Uterus (tissue), 4 donors: ENCODE results near the gene PRTFDC1. TPM values are rescaled to one million over a fixed set of nuclear protein-coding genes. Genes with fewer than 3 reads are reported as not detected.
A peak's percentile ranks its signal among the peaks of the same experiment; 100 is the strongest.

Source experiments
- DNase-seq, 2 donors: peaks; one replicate each; pipeline ENCODE4 v3.0.0-alpha.2; 2019 to 2020
- H3K27ac ChIP-seq, 2 donors: fragments of 200-600 bp; sonication (generic); 1 replicate in 1 of 2; 2 replicates in 1 of 2; pipeline ENCODE4 v1.5.1; 2016 to 2018
- H3K27me3 ChIP-seq, 2 donors: fragments of 200-600 bp; sonication (generic); one replicate each; pipeline ENCODE4 v1.5.1; 2018 to 2019; ENCODE audit warnings: control low read depth in 1 of 2
- H3K36me3 ChIP-seq, 2 donors: fragments of 200-600 bp; sonication (generic); one replicate each; pipeline ENCODE4 v1.5.1; 2019; ENCODE audit warnings: control low read depth in 1 of 2
- H3K4me1 ChIP-seq, 2 donors: fragments of 200-600 bp; sonication (generic); one replicate each; pipeline ENCODE4 v1.5.1; 2018 to 2019; ENCODE audit warnings: control low read depth in 1 of 2
- H3K4me3 ChIP-seq, 2 donors: fragments of 200-600 bp; sonication (generic); 1 replicate in 1 of 2; 2 replicates in 1 of 2; pipeline ENCODE4 v1.5.1; 2018 to 2019; ENCODE audit warnings: mild to moderate bottlenecking in 1 of 2
- H3K9me3 ChIP-seq, 2 donors: fragments of 200-600 bp; sonication (generic); one replicate each; pipeline ENCODE4 v1.5.1; 2019; ENCODE audit warnings: control low read depth in 1 of 2
- CTCF ChIP-seq, 4 experiments: fragments of 200-600 bp in 2 of 4; fragments of 450-650 bp in 2 of 4; sonication (generic) in 2 of 4; IDR thresholded peaks; one replicate each; pipeline ENCODE4 v1.5.1; 2016 to 2019; ENCODE audit warnings: antibody characterized with exemption in 4 of 4, mild to moderate bottlenecking in 2 of 4, moderate library complexity in 1 of 4
- POLR2A ChIP-seq, 2 donors: fragments of 450-650 bp; IDR thresholded peaks; one replicate each; pipeline ENCODE4 v1.6.1; 2016; ENCODE audit warnings: antibody characterized with exemption in 2 of 2, mild to moderate bottlenecking in 1 of 2, moderate library complexity in 1 of 2
- intact Hi-C: fragments of 100-400 bp; cut with DNase I; formaldehyde crosslinking; loops from one replicate; pipeline ENCODE4 v1.15.1; 2023; ENCODE audit warnings: low total_unique reads
- total RNA-seq, 4 donors: library from RNA; depleted of rRNA in 3 of 4; stranded (reverse); fragments of >200 nt in 3 of 4; gene quantifications; one replicate each; pipeline versions ENCODE4 v1.1.0 to v1.2.4, GENCODE V29; 2014 to 2023
- donor health status: DM: yes; HTN: yes; CAD: no.

Gene PRTFDC1
- total RNA-seq, 4 donors from 2014 or later: 1.3 to 38.7 (median 20.3) TPM

GRCh38 chr10:24983946-24984345 lies 31.5 kb upstream of the PRTFDC1 start:
- no peaks in the 10 kb centered on the region for H3K4me1 ChIP-seq
- H3K9me3 ChIP-seq: no peaks in the 10 kb centered on the region
- intact Hi-C loops: no loop called here
- DNase-seq: no peak
- TF ChIP-seq POLR2A (IDR thresholded peaks at IDR 0.05) (no peak), CTCF (IDR thresholded peaks at IDR 0.05) (no peak)
- no peaks in the 10 kb centered on the region for H3K36me3 ChIP-seq
- H3K27ac ChIP-seq: no peak overlapping the region
- H3K4me3 ChIP-seq: no peak overlapping the region
- H3K27me3 ChIP-seq: no peaks in the 10 kb centered on the region

- no peak overlapping the region for H3K4me3 ChIP-seq
- TF ChIP-seq CTCF (IDR thresholded peaks at IDR 0.05): no peak
- no peak for TF ChIP-seq POLR2A (IDR thresholded peaks at IDR 0.05)
- H3K36me3 ChIP-seq: no peaks in the 10 kb centered on the region
- H3K9me3 ChIP-seq: no peaks in the 10 kb centered on the region
- H3K4me1 ChIP-seq: peaks cover 0 to 1% of the 10 kb centered on the region in 2 donors
- intact Hi-C loops: no loop called here
- no peak overlapping the region for H3K27ac ChIP-seq
- no peaks in the 10 kb centered on the region for H3K27me3 ChIP-seq
- DNase-seq: no peak
Measured at GRCh38 chr10:24983130-24983529, 30.7 kb upstream of the PRTFDC1 start.

- Histone ChIP-seq H3K9me3 (no peaks in the 10 kb centered on the region), H3K27me3 (no peaks in the 10 kb centered on the region), H3K27ac (peak overlapping the region in 1 of 2 donors; percentile 32), H3K36me3 (no peaks in the 10 kb centered on the region), H3K4me1 (peaks cover 0 to 7% of the 10 kb centered on the region in 2 donors), H3K4me3 (no peak overlapping the region)
- DNase-seq: no peak
- TF ChIP-seq POLR2A (IDR thresholded peaks at IDR 0.05) (no peak), CTCF (IDR thresholded peaks at IDR 0.05) (no peak)
- intact Hi-C loops: no loop called here
Measured at GRCh38 chr10:24982319-24983112, 30.1 kb upstream of the PRTFDC1 start.

- H3K27me3 ChIP-seq: no peaks in the 10 kb centered on the region
- peak overlapping the region in 1 of 2 donors; percentile 60 for H3K27ac ChIP-seq
- H3K36me3 ChIP-seq: no peaks in the 10 kb centered on the region
- TF ChIP-seq POLR2A (IDR thresholded peaks at IDR 0.05) (no peak), CTCF (IDR thresholded peaks at IDR 0.05) (no peak)
- H3K9me3 ChIP-seq: no peaks in the 10 kb centered on the region
- H3K4me1 ChIP-seq: peaks cover 0 to 7% of the 10 kb centered on the region in 2 donors
- no peak overlapping the region for H3K4me3 ChIP-seq
- DNase-seq: peak; percentile 64 to 69
- intact Hi-C loops: no loop called here
Measured at GRCh38 chr10:24981161-24981710, 28.8 kb upstream of the PRTFDC1 start.

GRCh38 chr10:24979685-24980084 lies 27.3 kb upstream of the PRTFDC1 start:
- Histone ChIP-seq H3K27ac (peak overlapping the region; percentile 6 to 38), H3K4me3 (no peak overlapping the region), H3K4me1 (peaks cover 0 to 7% of the 10 kb centered on the region in 2 donors), H3K9me3 (no peaks in the 10 kb centered on the region), H3K27me3 (no peaks in the 10 kb centered on the region), H3K36me3 (no peaks in the 10 kb centered on the region)
- TF ChIP-seq POLR2A (IDR thresholded peaks at IDR 0.05): no peak
- TF ChIP-seq CTCF (IDR thresholded peaks at IDR 0.05): no peak
- no peak for DNase-seq
- intact Hi-C loops: no loop called here
